ENCODE data around the gene SGIP1.

The SGIP1 gene

GRCh38 chr1:66676613-66677298 lies 142.8 kb downstream of the SGIP1 start:
- H3K79me2 ChIP-seq (ENCODE audit: control insufficient read depth, low read length), result no peaks in the 10 kb centered on the region
- no peaks in the 10 kb centered on the region for H3F3A ChIP-seq (ENCODE audit: control insufficient read depth, insufficient read depth)
- H3K27ac ChIP-seq (ENCODE audit: low read depth, low read length), result no peak overlapping the region
- no peak overlapping the region for H3K4me3 ChIP-seq (ENCODE audit: low read length)
- no peak for TF ChIP-seq CTCF (IDR thresholded peaks at IDR 0.05; ENCODE audit: low read depth, low read length, poor library complexity, severe bottlenecking)
- TF ChIP-seq EZH2phosphoT487 (IDR thresholded peaks at IDR 0.05; ENCODE audit: borderline replicate concordance, low read length), result no peak
- no peaks in the 10 kb centered on the region for H4K20me1 ChIP-seq (ENCODE audit: control insufficient read depth, insufficient read depth, low read depth, low read length)
- H3K4me1 ChIP-seq (ENCODE audit: control insufficient read depth, low read length), result no peaks in the 10 kb centered on the region
- no peaks in the 10 kb centered on the region for H3K9me2 ChIP-seq (replicated peaks; ENCODE audit: control insufficient read depth, low read length)
- H3K4me2 ChIP-seq (ENCODE audit: low read length), result no peak overlapping the region
- H3K9me3 ChIP-seq (ENCODE audit: control insufficient read depth, insufficient read depth, low read length), result no peaks in the 10 kb centered on the region
- no peaks in the 10 kb centered on the region; the same call in 1 of the 2 replicates for H3K27me3 ChIP-seq (ENCODE audit: control insufficient read depth, low read length)
- no peaks in the 10 kb centered on the region for H3K36me3 ChIP-seq (ENCODE audit: control insufficient read depth, low read length)

- no peak overlapping the region for H3K4me2 ChIP-seq (ENCODE audit: low read length)
- H3K27me3 ChIP-seq (ENCODE audit: control insufficient read depth, low read length), result no peaks in the 10 kb centered on the region
- no peaks in the 10 kb centered on the region for H3K79me2 ChIP-seq (ENCODE audit: control insufficient read depth, low read length)
- no peak overlapping the region for H3K4me3 ChIP-seq (ENCODE audit: low read length)
- no peaks in the 10 kb centered on the region for H4K20me1 ChIP-seq (ENCODE audit: control insufficient read depth, insufficient read depth, low read depth, low read length)
- no peaks in the 10 kb centered on the region for H3K9me2 ChIP-seq (replicated peaks; ENCODE audit: control insufficient read depth, low read length)
- no peaks in the 10 kb centered on the region for H3F3A ChIP-seq (ENCODE audit: control insufficient read depth, insufficient read depth)
- no peaks in the 10 kb centered on the region for H3K9me3 ChIP-seq (ENCODE audit: control insufficient read depth, insufficient read depth, low read length)
- H3K27ac ChIP-seq (ENCODE audit: low read depth, low read length), result no peak overlapping the region
- H3K4me1 ChIP-seq (ENCODE audit: control insufficient read depth, low read length), result no peaks in the 10 kb centered on the region
- TF ChIP-seq CTCF (IDR thresholded peaks at IDR 0.05; ENCODE audit: low read depth, low read length, poor library complexity, severe bottlenecking) (no peak), EZH2phosphoT487 (IDR thresholded peaks at IDR 0.05; ENCODE audit: borderline replicate concordance, low read length) (no peak)
- no peaks in the 10 kb centered on the region for H3K36me3 ChIP-seq (ENCODE audit: control insufficient read depth, low read length)
These were observed 144.2 kb downstream of the SGIP1 start for GRCh38 chr1:66678146-66678545.

GRCh38 chr1:66679140-66679539 lies 145.2 kb downstream of the SGIP1 start:
- Histone ChIP-seq H3K9me3 (ENCODE audit: control insufficient read depth, insufficient read depth, low read length) (no peaks in the 10 kb centered on the region), H3K4me1 (ENCODE audit: control insufficient read depth, low read length) (no peaks in the 10 kb centered on the region; the same call in 1 of the 2 replicates), H3K27me3 (ENCODE audit: control insufficient read depth, low read length) (no peaks in the 10 kb centered on the region), H3K9me2 (replicated peaks; ENCODE audit: control insufficient read depth, low read length) (no peaks in the 10 kb centered on the region), H3K4me3 (ENCODE audit: low read length) (no peak overlapping the region), H3F3A (ENCODE audit: control insufficient read depth, insufficient read depth) (no peaks in the 10 kb centered on the region), H3K27ac (ENCODE audit: low read depth, low read length) (no peak overlapping the region), H4K20me1 (ENCODE audit: control insufficient read depth, insufficient read depth, low read depth, low read length) (no peaks in the 10 kb centered on the region), H3K79me2 (ENCODE audit: control insufficient read depth, low read length) (no peaks in the 10 kb centered on the region), H3K4me2 (ENCODE audit: low read length) (no peak overlapping the region), H3K36me3 (ENCODE audit: control insufficient read depth, low read length) (no peaks in the 10 kb centered on the region)
- no peak for TF ChIP-seq CTCF (IDR thresholded peaks at IDR 0.05; ENCODE audit: low read depth, low read length, poor library complexity, severe bottlenecking)
- TF ChIP-seq EZH2phosphoT487 (IDR thresholded peaks at IDR 0.05; ENCODE audit: borderline replicate concordance, low read length), result no peak

Measured in DOHH2 (cell line).